ENCODE data around the gene HHIPL1.

Gene HHIPL1

DNA sequence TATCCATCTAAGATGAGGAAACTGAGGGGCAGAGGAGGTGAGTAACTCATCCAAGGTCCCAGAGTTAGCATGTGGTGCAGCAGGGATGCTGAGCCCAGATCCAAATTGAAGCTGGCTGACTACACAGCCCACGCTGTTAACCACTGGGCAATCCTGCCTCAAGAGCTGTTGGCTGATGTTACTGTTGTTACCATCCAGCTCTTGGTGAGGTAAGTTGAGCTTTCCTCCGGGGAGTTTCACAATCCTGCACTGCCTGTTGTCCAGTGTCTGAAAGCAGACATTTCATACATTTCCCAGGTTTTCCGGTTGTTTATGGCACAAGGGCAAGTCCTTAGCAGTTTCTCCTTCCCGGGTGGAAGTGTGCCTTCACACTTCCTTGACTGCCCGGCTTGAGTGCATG, 53.7 kb downstream of the HHIPL1 start:
- TF ChIP-seq, protein P1, sequence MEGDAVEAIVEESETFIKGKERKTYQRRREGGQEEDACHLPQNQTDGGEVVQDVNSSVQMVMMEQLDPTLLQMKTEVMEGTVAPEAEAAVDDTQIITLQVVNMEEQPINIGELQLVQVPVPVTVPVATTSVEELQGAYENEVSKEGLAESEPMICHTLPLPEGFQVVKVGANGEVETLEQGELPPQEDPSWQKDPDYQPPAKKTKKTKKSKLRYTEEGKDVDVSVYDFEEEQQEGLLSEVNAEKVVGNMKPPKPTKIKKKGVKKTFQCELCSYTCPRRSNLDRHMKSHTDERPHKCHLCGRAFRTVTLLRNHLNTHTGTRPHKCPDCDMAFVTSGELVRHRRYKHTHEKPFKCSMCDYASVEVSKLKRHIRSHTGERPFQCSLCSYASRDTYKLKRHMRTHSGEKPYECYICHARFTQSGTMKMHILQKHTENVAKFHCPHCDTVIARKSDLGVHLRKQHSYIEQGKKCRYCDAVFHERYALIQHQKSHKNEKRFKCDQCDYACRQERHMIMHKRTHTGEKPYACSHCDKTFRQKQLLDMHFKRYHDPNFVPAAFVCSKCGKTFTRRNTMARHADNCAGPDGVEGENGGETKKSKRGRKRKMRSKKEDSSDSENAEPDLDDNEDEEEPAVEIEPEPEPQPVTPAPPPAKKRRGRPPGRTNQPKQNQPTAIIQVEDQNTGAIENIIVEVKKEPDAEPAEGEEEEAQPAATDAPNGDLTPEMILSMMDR (IDR thresholded peaks at IDR 0.05) = no peak

DNA sequence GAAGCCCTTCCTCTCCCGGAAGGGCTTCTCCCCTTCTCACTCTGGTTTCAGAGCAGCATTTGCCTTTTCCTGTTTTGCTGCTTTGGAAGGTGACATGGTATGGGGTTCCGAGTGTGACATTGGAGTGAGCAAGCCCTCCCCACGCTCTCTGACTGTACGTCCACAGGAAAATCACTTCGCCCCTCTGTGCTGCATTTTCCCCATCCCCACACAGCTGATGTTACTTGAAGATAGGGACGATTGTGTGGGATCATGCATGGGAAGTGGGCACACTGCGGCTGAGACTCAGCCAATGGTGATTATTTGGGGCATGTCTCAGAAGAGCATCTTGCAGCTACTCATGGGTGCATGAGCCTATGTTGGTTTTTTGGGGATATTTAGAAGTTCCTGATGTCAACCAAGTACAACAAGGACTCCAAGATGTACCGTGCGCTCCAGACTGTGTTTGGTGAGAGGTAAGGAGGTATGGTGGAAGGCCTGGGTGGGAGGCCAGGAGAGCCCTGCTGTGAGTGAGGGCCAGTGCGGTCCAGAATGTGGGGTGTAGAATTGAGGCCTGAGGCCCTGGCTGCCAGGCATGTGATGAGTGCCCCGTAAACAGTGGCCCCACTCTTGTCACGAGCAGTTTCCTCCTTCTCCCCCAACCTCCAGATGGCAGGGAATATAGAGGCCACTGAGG, 54.3 kb downstream of the HHIPL1 start:
- TF ChIP-seq, protein P1 (IDR thresholded peaks at IDR 0.05) = no peak

DNA sequence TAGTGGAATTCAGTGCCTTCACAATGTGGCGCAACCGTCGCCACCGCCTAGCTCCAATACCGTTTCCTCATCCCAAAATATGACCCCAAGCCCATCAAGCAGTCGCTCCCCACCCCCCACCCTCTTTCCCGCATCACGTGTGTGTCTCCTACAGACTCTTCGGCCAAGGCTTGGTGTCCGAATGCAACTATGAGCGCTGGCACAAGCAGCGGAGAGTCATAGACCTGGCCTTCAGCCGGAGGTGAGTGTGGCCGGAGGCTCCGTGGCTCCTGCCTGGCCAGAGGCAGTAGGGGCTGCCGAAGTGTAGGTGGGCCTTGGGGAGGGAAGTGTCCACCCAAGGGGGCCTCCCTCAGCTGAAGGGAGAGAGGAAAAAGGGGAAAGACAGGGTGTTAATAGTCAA, 54.9 kb downstream of the HHIPL1 start:
- TF ChIP-seq, protein P1 (IDR thresholded peaks at IDR 0.05) = no peak

DNA sequence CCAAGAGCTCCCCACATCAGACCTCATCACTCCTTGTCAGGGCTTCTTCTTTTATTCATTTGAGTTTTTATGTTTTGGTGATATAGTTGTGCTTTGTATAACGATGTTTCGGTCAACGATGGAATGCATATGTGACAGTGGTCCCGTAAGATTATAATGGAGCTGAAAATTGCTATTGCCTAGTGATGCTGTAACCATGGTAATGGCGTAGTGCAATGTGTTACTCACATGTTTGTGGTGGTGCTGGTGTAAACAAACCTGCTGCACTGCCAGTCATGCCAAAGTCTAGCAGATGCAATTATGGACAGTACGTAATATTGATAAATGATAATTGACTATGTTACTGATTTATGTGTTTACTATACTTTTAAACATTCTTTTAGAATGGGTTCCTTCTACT, 55.5 kb downstream of the HHIPL1 start:
- TF ChIP-seq, protein P1 (IDR thresholded peaks at IDR 0.05) = no peak

DNA sequence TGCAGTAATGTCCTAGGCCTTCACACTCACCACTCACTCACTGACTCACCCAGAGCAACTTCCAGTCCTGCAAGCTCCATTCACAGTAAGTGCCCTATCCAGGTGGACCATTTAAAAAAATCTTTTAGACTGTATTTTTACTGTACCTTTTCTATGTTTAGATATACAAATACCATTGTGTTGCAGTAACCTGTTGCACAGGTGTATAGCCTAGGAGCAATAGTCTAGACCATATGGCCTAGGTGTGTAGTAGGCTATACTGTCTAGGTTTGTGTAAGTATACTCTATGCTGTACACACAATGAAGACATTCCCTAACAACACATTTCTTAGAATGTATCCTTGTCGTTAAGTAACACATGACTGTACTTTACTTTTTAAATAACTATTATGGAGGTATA, 56.3 kb downstream of the HHIPL1 start:
- TF ChIP-seq, protein P1 (IDR thresholded peaks at IDR 0.05) = no peak

DNA sequence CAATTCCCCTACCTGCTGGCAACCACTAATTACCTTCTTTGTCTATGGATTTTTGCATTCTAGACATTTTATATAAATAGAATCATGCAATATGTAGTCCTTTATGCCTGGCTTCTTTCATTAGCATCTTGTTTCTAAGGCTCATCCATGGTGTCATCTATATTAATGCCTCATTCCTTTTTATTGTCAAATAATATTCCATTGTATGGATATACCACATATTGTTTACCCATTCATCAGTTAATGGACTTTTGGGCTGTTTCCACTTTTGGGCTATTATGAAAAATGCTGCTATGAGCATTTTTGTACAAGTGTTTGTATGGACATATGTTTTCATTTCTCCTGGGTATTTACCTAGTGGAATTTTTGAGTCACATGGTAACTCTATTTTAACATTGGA, 57.2 kb downstream of the HHIPL1 start:
- TF ChIP-seq, protein P1 (IDR thresholded peaks at IDR 0.05) = no peak

DNA sequence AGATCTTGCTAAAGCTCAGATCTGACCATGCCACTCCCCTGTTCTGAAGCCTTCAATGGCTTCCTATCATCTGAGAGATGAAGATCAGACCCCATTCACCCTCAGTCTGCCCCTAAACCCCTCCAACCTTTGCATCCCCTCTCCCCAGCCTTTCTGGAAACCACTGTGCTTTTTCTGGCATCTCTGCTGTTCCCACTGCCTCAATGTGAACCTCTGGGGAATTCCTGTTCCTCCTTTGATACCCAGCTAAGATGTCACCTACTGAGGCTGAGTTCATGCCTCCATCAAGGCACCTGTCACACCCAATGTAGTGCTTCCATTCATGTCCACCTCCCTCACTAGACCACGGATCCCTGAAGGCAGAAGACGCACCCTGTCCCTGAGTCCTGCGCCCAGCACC, 58.5 kb downstream of the HHIPL1 start:
- TF ChIP-seq, protein P1 (IDR thresholded peaks at IDR 0.05) = no peak

DNA sequence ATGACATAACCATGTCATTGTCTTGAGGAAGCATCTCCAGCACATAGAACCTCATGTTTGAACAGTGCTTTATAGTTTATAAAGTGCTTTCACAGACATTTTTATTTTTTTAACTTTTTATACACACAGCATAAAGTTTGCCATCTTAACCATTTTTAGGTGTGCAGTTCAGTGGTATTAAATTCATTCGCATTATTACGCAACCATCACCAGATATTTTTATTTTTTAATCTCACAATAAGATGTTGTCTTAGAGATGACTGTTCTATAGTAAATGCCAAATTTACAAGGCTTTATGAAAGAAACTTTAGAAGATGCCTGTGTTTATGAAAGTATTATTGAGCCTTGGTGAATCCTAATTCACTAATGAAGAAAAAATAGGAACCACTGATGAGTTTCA, 59.1 kb downstream of the HHIPL1 start:
- TF ChIP-seq, protein P1 (IDR thresholded peaks at IDR 0.05) = no peak
